Measurements from ENCODE around the gene ENPP1. TPM values are rescaled to one million over a fixed set of nuclear protein-coding genes. Genes with fewer than 3 reads are reported as not detected.
A peak's percentile ranks its signal among the peaks of the same experiment; 100 is the strongest.
"Not testable (repeated sequence)": the region's sequence is repeated elsewhere in the genome, so short reads cannot be mapped to it uniquely, and the experiment has no call there.

The ENPP1 gene
- total RNA-seq, 1 donor from 2014 or later = 13.4 TPM

DNA sequence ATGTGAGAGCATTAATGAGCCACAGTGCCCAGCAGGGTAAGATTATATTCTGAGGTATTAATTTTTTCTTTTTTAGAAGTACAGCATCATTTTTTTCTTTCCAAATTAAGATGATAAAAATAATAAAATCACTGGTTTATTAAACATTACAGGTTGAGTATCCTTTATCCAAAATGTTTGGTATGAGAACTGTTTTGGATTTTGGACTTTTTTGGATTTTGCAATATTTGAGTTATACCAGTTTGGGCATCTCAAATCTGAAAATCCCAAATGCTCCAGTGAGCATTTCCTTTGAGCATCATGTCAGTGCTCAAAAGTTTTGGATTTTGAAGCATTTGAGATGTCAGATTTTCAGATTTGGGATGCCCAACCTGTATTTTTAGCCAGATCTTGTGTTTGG is 44.4 kb downstream of the ENPP1 start:
- no peak for DNase-seq (ENCODE audit: low spot score)
- intact Hi-C loops (cut with DNase I) = no loop called here
- no peak for ATAC-seq

DNA sequence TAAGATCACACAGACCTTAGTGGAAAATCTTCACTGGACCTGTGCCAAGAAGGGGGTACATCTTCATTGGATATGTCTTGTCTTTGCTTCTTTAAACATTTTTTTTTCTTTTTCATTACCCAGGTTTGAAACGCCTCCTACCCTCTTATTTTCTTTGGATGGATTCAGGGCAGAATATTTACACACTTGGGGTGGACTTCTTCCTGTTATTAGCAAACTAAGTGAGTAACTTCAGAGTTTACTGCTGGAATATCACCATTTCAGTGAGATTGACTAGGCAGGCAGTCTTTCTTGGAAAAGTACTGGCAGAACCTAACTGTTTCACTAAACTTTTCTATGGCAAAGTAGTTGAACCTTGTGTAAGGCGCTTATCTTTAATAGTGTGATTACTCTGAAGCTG is 47.0 kb downstream of the ENPP1 start:
- intact Hi-C loops (cut with DNase I) = no loop called here
- ATAC-seq = peak; percentile 61
- DNase-seq (ENCODE audit: low spot score) = no peak

DNA sequence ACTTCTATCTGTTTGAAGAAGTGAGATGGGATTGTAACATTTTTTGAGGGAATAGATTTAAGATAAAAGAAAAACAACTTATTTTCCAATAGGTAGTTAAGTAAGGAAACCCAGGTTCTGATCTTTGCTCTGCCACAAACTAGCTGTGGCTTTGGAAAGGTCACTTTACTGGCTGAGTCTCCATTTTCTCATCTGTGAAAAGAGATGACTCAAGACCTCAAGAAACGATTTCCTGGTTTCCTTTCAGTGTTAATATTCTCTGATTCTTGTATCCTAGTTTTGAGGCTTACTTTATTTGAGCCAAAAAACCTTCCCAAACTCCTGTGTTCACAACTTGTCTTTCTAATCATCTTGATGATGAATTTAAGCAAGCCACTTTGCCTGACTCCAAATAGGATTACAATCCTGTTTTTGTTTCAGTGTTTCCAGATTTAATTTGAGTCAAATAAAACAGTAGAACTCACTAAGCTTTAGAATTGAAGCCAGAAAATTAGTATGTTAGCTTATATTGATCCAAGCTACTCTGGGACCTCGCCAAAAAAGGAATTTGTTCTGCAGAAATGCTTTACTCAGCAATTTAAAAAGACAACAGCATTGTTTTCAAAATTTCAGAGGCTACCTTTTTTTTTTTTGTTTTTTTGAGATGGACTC is 51.1 kb downstream of the ENPP1 start:
- intact Hi-C loops (cut with DNase I) = no loop called here
- no peak for ATAC-seq

DNA sequence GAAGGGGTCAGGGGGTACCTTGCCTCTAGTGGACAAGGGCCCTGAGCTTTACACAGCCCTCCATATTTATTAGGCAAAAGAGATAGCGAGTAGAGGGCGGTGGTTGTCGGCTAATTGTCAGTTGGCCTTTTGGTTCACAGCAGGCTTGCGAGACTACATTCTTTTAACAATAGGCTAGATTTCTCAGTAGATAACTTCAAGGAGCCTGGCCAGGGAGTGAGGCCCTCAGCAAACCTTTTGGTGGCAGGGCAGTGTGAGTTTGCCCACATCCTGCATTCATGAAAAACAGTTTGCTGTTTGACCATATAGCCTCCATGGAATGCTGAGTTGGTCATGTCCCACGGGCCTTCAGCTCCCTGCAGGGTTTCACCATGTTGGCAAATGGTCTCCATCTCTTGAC is 51.8 kb downstream of the ENPP1 start:
- ATAC-seq; DNase-seq (ENCODE audit: low spot score): not testable (repeated sequence)
- intact Hi-C loops (cut with DNase I) = loop anchor here (5.0 kb wide), 1 partner anchor 1237 kb away; no protein-coding TSS in a partner anchor

More for the DNA sequence above, 51.1 kb downstream of the ENPP1 start:
- no peak for DNase-seq (ENCODE audit: low spot score)

DNA sequence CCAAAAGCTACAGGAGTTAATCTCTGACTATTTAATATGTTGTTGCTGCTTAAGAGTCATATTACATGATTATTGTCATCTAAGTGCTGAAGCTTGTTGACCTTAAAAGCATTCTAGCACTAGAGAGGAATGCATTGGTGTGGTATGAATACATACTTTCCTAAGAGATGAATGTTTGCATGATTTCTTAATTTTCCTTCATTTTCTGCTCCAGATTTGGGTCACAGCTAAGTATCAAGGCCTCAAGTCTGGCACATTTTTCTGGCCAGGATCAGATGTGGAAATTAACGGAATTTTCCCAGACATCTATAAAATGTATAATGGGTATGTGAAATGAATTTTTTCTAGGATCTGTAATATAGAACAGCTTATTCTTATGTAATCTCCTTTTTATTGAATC is 53.6 kb downstream of the ENPP1 start:
- no peak for ATAC-seq
- intact Hi-C loops (cut with DNase I) = loop anchor here (5.0 kb wide), 1 partner anchor 1239 kb away; no protein-coding TSS in a partner anchor
- no peak for DNase-seq (ENCODE audit: low spot score)

DNA sequence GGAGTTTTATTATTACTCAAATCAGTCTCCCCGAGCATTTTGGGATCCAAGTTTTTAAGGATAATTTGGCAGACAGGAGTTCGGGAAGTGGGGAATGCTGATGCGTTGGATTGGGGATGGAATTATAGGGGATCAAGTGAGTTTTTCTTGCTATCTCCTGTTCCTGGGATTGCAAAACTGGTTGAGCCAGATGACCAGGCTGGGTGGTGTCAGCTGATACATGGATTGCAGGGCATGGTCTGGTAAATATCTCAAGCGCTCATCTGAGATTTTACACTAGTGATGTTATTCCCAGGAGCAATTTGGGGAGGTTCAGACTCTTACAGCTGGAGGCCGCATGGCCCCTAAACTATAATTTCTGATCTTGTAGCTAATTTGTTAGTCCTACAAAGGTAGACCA is 54.7 kb downstream of the ENPP1 start:
- DNase-seq (ENCODE audit: low spot score) (no peak), ATAC-seq (no peak)
- intact Hi-C loops (cut with DNase I) = loop anchor here (5.0 kb wide), 1 partner anchor 1240 kb away; no protein-coding TSS in a partner anchor

DNA sequence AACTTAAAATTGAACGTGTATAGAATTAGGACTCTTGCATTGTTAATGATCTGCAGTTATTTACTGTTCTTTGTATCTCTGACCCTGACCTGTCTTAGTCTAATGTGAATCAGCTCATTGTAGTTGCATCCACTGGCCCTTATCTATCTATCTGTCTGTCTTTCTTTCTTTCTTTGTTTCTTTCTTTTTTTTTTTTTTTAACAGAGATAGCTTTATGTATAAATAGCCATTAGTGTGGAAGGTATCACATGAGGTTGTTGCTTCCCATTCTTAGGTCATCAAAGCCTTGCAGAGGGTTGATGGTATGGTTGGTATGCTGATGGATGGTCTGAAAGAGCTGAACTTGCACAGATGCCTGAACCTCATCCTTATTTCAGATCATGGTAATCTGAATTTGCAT is 59.9 kb downstream of the ENPP1 start:
- DNase-seq (ENCODE audit: low spot score) (no peak), ATAC-seq (no peak)
- intact Hi-C loops (cut with DNase I) = no loop called here

DNA sequence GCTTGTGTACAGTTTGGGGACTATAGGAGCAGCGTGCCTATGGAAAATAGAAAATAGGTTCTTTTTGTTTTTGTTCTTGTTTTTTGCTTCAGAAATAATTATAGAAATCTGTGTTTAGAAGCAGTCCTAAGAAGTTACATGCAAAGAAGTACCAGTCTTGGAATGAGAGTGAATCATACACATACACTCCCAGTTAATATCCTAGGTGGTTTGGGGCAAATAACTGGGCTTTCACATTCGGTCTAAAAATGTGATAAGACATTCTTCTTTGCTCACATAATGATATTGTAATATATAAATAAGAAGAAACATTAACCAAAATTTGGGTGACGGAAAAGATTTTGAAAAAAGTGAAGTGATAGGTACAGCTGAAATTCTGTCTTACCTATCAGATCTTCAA is 61.0 kb downstream of the ENPP1 start:
- ATAC-seq (no peak), DNase-seq (ENCODE audit: low spot score) (no peak)
- intact Hi-C loops (cut with DNase I) = no loop called here

DNA sequence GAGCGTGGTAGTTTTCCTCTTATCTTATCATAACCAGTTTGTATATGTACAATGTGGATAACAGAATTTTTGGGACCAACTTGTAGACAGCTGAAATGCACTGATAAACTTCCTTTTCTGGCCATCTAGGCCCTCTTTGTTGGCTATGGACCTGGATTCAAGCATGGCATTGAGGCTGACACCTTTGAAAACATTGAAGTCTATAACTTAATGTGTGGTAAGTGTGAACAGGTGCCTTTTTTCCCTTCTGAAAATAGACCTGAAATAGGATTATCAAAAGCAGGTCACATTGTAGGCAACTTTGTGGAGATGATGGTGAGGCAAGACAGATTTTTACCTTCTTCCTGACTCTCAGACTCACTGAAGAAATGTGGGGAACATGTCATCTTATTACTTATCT is 67.8 kb downstream of the ENPP1 start:
- no peak for ATAC-seq
- intact Hi-C loops (cut with DNase I) = no loop called here

DNA sequence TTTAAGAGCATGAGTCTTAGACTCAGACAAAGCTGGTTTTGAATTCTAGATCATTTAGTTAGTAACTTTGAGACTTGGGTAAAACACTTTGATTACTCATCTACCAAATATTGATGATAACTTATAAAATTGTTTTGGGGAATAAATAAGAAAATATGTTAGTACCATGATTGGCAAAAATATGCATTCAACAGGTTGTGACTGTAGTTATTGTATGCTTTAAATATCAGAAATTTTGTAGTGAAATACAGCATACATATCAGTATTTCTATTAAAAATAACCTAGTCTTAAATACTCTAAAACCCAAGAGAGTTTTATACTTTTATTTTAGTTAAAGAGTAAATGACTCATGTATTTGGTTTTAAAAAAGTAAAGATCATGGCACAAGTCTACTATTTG is 68.7 kb downstream of the ENPP1 start:
- intact Hi-C loops (cut with DNase I) = no loop called here
- no peak for ATAC-seq
- DNase-seq (ENCODE audit: low spot score) = no peak

More for the DNA sequence above, 67.8 kb downstream of the ENPP1 start:
- DNase-seq (ENCODE audit: low spot score) = no peak

DNA sequence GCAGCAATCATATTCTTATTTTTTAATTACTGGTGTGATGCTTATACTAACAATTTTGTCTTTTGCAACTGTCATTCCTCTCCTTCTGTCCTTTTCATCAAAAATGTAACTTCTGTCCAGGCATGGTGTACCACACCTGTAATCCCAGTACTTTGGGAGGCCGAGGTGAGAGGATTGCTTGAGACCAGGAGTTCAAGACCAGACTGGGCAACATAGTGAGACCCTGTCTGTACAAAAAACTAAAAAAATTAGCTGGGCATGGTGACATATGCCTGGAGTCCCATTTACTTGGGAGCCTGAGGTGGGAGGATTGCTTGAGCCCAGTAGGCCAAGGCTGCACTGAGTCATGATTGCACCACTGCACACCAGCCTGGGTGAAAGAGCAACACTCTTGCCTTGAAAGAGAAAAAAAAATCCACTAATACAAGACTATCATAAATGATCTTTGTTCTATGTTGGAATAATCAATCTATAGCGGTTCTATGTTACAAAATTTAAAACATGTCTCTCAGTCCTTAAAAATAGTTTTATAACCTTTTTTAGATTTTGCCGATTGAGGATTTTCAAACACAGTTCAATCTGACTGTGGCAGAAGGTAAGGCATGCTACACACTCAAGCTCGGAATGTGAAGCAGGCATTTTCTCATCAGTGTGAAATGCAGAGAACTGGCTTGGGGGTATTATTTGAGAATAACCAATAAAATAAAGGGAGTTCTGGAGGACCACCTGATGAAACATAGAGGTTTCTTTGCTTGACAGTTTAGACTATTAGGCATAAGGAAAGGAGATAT is 70.4 kb downstream of the ENPP1 start:
- intact Hi-C loops (cut with DNase I) = no loop called here
- DNase-seq (ENCODE audit: low spot score) (no peak), ATAC-seq (no peak)

DNA sequence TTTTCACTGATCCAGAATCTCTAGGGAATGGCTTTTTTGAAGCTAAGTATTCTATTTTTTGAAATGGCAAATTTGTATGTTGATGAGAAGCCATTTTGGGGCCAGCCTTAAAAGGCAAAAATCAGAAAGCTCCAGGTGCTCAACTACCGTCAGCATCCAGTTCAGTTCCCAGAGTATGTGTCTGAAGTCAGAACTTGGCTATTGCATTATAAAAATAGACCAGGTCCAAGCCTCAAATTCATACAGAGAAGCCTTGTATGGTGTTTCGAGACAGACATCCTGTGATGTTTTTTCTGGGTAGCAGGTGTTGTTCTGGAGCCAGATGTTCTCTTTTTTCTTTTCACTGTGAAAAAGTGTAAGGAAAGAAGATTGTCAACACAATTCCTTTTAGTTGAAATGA is 75.2 kb downstream of the ENPP1 start:
- intact Hi-C loops (cut with DNase I) = no loop called here
- no peak for ATAC-seq
- DNase-seq (ENCODE audit: low spot score) = no peak

DNA sequence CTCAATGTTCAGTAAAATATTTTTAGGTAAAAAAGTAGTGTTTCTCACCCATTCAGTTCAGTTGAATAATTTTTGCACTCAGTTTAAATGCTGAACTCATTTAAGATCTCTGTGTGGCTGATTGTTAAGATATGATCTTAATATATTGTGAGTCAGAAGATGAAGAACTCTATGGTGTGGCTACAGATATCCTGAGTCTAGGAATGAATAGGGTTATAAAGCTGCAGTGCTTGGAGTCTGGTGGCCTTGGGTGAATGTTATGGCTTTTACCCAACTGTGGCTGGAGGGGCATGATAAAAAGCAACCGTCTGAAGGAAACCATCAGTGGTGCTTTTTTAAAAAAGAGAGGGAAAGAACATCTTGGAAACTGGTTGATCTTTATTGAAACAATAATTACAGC is 77.4 kb downstream of the ENPP1 start:
- DNase-seq (ENCODE audit: low spot score) (no peak), ATAC-seq (no peak)
- intact Hi-C loops (cut with DNase I) = no loop called here

DNA sequence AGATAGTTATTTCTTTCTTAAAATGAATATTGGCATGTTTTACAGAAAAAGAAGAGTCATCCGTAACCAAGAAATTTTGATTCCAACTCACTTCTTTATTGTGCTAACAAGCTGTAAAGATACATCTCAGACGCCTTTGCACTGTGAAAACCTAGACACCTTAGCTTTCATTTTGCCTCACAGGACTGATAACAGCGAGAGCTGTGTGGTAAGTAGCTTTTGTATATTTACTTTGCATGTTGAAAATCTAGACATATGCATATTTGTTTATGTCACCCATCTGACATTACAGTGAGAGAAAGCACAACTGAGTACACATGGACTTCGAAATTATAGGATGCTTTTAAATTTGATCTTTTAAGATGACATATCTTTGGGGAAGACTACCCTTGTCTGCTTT is 78.7 kb downstream of the ENPP1 start:
- intact Hi-C loops (cut with DNase I) = no loop called here

DNA sequence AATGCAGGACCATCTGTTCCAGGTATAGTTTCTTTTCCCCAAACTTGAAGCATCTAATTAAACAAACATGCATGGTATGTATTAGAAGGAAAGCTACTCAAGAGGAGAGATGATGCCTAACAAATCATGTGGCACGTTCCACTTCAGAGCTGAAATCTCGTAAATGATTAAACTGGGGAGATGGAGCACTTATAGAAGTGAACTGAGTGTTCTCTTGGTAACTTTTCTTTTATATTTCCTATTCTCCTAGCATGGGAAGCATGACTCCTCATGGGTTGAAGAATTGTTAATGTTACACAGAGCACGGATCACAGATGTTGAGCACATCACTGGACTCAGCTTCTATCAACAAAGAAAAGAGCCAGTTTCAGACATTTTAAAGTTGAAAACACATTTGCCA is 82.3 kb downstream of the ENPP1 start:
- ATAC-seq = no peak
- intact Hi-C loops (cut with DNase I) = no loop called here
- no peak for DNase-seq (ENCODE audit: low spot score)

More for the DNA sequence above, 78.7 kb downstream of the ENPP1 start:
- ATAC-seq (no peak), DNase-seq (ENCODE audit: low spot score) (no peak)

DNA sequence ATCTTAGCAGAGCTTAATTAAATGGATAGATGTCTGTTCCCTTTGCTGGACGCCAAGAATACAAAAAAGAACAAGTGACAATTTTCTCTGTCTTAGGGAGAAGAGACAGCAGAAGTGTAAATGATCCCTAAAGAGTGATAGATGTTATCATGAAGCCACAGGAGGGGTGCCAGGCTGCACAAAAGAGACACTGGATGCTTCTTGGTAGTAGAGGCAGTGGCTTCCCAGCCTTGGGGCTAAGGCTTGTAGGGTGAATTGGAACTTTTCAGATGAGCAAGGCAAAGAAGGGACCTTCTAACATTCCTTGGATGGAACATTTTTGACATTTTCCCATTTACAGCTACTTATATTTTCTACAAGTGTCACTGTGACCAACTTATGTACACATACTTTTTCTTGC is 85.4 kb downstream of the ENPP1 start:
- ATAC-seq (no peak), DNase-seq (ENCODE audit: low spot score) (no peak)
- intact Hi-C loops (cut with DNase I) = no loop called here

DNA sequence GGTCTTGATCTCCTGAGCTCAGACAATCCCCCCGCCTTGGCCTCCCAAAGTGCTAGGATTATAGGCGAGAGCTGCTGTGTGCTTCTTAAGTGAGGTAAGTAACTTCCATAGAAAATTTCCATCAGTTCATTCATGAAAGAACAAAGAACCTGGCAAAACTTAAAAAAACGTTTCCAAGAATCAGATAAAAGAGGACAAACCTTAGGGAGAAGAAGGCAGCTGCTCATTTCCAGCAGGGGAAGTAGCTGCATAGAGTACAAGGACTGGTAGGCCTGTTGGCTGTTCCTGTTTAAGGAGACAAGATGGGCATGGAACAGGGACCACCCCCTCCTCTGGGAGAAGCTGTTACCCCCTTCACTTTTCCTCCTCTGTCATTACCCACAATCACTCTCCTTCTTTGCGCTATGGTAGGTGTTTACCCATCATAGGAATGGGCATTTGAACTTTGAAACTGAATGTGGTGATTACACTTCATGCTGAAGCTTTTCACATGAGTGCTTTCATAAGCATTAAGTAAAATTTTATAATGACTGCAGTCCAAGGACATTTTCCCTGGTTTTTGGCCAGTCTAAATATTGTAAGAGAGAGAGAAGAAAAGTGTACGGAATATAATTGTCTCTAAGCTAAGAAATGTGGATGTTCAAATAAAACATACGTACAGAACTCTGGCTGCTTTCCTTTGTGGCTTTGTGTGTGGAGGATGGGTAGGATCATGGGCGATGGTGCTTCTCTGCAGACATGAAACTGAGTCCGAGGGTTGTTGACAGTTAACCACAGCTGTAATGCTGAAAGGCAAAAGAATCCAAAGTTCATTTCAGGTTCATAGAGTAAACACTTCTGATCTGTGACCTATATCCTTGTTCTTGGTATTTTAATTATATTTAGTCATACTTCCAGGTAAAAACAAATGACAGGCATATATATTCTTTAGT is 86.9 kb downstream of the ENPP1 start:
- DNase-seq (ENCODE audit: low spot score) (no peak), ATAC-seq (no peak)
- intact Hi-C loops (cut with DNase I) = no loop called here

DNA sequence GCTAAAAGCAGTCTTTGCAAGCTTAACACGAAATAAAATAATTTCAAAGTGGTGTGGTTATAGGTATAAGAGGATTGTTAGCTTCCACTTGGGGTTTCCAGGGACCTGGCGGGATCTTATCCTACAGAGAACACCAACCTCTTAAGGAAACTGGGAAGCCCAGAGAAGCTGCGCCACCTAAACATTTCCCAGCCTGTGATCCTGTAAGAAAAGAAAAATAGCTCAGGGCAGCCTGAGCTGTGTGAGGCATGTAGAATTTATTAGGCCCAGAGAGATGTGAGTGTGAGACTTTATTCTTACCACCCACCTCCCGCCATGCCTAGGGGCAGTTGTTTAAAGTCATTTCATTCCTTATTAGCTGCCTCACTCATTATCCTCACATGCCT is 89.2 kb downstream of the ENPP1 start:
- ATAC-seq (no peak), DNase-seq (ENCODE audit: low spot score) (no peak)
- intact Hi-C loops (cut with DNase I) = no loop called here

DNA sequence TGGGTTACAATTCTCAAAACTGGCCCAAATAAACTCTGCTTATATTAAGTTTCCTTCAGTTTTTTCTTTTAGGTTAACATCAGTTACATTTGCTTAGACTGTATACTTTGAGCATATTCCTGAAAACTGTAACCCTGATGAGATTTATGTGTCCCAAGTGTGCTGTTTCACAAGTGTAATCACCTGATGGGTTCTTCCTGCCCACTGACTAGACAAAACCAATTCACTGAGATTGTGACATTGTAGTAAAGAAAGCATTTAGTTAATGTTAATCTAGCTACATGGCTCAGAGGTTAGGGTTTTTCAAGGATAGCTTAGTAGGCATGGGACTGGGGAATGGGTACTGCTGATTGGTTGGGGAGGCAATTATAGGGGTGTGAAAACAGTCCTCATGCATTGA is 89.8 kb downstream of the ENPP1 start:
- ATAC-seq (no peak), DNase-seq (ENCODE audit: low spot score) (no peak)
- intact Hi-C loops (cut with DNase I) = no loop called here

DNA sequence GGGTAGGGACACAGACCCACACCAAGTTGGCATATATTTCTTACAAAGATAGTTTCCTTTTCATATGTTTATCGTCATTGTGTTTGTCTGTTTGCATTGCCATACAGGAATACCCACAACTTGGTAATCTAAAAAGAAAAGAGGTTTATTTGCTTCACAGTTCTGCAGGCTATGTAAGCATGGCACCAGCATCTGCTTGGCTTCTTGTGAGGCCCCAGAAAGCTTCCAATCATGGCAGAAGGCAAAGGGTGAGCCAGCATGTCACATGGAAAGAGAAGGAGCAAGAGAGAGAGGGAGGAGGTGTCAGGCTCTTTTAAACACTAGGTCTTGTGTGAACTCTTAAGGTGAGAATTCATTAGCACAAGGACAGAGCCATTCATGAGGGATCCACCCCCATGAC is 90.9 kb downstream of the ENPP1 start:
- ATAC-seq (no peak), DNase-seq (ENCODE audit: low spot score) (no peak)
- intact Hi-C loops (cut with DNase I) = no loop called here

All from sciatic nerve (tissue), 2 donors.